HG03139 (cell line): ENCODE results near the gene ELF3.
"Not testable (repeated sequence)": the region's sequence is repeated elsewhere in the genome, so short reads cannot be mapped to it uniquely, and the experiment has no call there.

Experiments used
- ATAC-seq: cut with Tn5 transposase; IDR thresholded peaks from one replicate; pipeline ENCODE4 v1.9.1; 2021; ENCODE audit not compliant: unreplicated experiment

The ELF3 gene

DNA sequence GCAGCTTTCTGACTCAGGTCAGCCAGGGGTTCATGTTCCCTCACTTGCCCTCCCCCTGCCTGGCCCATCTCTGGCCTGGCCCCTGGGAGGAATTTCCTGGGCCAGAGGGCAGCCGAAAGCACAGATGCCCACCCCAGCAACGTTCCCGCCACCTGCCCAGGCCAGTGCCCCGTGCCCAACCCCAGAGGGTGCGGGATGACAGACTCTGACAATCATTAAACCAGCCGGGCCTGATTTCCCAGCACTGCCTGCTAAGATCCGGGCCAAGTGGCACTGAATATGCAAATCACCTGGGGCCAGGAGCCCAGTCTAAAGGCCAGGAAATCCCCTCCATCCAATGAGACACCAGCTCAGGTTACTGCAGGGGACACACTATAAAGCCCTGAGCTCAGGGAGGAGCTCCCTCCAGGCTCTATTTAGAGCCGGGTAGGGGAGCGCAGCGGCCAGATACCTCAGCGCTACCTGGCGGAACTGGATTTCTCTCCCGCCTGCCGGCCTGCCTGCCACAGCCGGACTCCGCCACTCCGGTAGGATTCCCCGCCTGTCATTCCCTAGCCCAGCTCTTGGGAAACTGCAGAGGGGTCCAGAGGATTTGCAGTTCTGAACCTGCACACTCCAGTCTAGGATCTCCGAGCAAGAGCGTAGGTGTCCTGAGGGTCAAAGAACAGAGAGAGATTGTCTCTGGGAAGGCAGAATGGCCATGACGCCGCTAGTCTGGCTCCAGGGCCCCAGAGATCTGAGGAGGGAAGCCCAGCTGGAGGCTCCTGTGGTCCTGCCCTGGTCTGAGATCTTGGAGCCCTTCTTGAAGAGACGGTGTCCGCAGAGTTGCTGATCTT is at the start of gene ELF3:
Gene ELF3, plus strand, starts transcription at position 408 of the 836 bp plus-strand sequence. CDS start 550 bp downstream, outside the sequence.
- peak; percentile 80 for ATAC-seq

DNA sequence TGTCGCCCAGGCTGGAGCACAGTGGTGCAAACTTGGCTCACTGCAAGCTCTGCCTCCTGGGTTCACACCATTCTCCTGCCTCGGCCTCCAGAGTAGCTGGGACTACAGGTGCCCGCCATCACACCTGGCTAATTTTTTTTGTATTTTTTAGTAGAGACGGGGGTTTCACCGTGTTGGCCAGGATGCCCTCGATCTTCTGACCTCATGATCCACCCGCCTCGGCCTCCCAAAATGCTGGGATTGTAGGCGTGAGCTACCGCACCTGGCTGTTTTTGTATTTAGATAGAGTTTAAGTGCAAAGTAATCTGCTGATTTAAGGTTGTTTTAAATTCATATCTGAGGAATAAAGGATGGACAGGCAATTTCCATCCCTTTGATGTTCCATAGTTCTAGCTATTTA is 48.0 kb upstream of the ELF3 start:
- ATAC-seq, result not testable (repeated sequence)

DNA sequence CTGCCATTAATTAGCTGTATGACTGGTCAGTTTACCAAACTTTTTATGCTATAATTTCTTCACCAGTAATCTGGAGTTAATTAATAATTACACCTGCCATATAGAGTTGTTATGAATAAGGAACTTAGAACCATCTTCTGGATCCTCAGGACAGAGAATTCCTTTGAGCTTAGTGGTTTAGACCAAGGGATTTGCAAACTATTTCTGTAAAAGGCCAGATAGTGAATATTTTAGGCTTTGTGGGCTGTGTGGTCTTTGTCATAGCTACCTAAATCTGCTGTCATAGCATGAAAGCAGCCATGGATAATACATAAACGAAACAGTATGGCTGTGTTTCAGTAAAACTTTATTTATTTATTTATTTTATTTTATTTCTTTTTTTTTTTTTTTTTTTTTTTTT is 46.1 kb upstream of the ELF3 start:
- no peak for ATAC-seq

DNA sequence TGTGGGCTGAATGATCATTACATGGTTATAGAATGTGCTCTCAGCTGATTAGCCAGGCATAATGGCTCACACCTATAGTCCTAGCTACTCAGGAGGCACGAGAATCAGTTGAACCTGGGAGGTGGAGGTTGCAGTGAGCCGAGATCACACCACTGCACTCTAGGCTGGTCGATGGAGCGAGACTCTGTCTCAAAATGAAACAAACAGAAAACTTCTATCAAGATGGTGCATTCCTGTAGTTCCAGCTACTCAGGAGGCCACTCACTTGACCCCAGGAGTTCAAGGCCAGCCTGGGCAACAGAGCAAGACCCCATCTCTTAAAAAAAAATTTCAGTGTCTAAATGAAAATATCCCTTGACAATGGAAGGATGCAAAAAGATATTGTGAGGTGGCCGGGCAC is 44.2 kb upstream of the ELF3 start:
- no peak for ATAC-seq

DNA sequence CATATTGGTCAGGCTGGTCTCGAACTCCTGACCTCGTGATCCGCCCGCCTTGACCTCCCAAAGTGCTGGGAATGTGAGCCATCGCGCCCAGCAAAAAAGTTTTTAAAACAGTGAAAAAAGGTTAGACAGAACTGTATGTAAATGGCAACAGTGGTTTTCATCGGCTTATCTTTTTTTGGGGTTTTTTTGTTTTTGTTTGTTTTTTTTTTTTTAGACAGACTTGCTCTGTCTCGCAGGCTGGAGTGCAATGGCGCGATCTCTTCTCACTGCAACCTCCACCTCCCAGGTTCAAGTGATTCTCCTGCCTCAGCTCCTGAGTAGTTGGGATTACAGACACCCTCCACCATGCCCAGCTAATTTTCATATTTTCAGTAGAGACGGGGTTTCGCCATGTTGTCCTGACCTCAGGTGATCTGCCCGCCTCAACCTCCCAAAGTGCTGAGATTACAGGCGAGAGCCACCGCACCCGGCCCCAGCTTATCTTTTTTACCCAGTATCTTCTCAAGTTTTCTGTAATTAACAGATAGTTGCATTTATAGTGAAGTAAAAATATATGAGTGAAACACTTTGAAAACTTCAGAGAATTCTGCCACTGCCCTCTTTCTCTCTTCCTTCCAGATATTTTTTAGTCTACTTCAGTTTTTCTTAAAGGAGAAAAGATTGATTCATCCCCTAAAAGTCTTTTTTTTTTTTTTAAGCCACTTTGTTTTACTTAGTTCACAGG is 42.0 kb upstream of the ELF3 start:
- no peak for ATAC-seq

DNA sequence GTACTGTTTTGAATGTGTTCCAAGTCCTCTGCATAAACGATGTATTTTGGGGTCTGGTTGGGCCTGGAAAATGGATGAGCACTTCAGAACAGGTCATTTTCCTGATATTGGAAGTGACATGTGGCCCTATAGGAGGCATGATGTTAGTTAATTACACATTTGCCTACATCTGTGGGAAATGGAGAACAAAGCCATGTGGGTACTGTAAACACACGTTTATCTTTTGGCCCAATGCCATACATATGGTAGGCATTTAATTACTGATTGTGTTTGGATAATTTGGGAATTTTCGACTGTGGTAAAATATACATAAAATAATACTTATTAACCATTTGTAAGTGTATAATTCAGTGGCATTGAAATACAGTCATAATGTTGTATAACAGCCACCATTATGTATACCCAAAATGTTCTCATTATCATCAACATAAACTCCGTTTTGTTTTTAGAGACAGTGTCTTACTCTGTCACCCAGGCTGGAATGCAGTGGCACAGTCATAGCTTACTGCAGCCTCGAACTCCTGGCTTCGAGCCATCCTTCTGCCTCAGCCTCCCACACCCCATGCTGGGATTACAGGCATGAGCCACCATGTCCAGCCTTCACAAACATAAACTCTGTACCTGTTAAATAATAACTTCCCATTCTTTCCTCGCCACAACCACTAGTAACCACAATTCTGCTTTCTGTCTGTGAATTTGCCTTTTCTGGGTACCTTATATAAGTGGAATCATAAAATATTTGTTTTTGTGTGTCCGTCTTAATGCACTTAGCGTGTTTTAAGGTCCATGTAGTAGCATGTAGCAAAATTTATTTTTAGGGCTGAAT is 39.8 kb upstream of the ELF3 start:
- no peak for ATAC-seq

DNA sequence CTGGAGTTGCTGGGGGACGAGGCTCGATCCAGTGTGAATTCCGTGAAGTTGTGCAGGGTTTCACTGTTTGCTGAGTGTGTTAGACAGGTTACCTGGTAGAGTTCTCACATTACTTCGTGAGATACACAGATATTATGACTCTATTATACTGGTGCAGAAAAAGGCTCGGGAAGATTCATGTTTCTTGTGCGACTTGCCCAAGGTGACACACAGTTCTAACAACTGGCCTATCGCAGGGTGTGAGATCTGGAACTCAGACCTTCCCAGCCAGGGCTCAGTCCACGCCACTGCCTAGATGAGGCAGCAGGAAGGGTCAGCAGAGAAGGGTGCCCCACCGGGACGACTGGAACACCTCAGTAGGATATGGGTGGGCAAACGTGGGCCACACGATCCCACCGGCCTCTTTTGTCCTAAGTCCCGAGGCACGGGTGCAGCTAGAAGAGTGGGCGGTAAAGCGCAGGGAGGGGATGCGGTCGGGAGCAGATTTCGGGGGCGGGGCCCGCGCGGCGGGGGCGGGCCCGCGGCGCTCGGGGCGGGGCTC is 28.2 kb upstream of the ELF3 start:
- ATAC-seq, result peak; percentile 81

DNA sequence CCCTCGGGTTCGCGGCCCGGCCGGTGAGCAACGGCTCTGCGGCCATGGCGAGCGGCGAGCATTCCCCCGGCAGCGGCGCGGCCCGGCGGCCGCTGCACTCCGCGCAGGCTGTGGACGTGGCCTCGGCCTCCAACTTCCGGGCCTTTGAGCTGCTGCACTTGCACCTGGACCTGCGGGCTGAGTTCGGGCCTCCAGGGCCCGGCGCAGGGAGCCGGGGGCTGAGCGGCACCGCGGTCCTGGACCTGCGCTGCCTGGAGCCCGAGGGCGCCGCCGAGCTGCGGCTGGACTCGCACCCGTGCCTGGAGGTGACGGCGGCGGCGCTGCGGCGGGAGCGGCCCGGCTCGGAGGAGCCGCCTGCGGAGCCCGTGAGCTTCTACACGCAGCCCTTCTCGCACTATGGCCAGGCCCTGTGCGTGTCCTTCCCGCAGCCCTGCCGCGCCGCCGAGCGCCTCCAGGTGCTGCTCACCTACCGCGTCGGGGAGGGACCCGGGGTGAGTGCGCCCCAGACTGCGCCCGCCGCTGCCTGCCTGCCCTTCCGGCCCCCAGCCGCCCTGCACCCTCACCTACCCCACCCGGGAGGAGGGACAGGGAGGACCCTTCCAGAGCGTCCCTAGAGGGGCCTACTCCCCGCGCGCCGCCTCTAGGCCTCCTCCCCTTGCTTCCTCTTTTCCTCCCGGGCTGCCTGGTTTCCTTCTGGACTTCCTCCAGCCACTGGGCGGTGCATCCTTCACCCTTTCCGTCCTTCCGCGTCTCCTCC is 27.6 kb upstream of the ELF3 start, which contains the start of gene RNPEP:
Gene RNPEP, plus strand, starts transcription at position 26 of the 757 bp plus-strand sequence. Its CDS starts 19 bp downstream, at position 45.
- peak; percentile 32 for ATAC-seq

DNA sequence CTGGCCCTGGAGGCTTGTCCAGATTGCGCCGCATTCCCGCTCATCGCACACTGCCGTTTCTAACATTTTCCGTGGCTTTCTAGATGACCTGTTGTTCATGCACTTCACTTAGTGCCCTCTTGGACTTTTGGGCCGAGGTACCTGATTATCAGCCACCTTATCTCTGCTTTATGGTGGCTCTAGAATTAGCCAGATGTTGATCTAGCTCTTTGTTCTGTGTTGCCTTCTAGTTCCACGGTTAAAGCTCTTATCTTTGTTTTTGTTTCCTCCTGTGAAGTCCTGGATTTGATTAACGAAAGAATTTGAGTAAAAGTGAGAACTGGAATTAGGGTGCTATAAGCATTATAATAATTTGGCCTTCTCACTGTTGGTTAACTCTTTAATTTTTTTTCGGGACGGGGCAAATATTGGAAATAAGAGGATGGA is 27.0 kb upstream of the ELF3 start:
- ATAC-seq, result no peak

DNA sequence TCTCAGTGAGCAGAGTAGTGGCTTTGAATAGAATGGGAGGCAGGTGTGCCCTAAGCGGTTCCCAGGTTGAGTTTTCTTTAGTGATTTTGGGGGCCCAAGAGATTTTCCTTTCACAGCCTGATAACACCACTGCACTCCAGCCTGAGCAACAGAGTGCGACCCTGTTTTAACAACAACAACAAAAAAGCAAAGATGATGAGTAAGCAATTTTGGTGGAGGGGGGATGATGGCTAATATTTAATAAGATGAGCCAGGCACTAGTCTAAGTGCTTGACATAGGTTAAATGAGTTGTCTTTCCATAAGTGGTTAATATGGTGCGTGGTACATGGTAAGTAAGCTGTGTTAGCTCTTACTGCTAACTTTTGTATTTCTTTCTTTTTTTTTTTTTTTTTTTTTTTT is 25.9 kb upstream of the ELF3 start:
- no peak for ATAC-seq

DNA sequence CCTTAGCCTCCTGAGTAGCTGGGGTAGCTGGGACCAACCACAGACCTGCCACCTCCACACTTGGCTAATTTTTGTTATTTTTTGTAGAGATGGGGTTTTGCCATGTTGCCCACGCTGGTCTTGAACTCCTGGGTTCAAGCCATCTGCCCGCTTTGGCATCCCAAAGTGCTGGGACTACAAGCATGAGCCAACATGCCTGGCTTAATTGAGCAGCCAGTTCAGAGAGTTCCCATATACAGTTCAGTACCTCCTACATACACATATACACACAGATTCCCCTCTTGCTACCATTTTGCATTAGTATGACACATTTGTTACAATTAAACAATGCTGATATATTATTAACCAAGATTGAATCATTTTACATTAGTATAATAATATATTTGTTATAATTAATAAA is 25.0 kb upstream of the ELF3 start:
- no peak for ATAC-seq

DNA sequence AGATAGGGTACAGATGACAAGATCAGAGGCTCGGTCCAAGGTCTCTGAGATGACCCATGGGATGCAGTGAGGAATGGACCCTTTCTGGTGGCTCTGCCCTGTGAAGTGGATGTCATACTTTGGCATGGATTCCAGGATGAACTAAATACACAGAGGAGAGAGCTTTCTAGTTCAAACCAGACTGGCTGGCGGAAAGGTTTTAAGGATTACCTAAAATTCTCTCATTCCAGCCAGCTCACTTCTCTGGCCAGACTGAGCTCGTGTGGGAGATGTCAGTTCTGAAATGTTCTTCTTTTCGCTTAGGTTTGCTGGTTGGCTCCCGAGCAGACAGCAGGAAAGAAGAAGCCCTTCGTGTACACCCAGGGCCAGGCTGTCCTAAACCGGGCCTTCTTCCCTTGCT is 21.8 kb upstream of the ELF3 start:
- ATAC-seq, result no peak

DNA sequence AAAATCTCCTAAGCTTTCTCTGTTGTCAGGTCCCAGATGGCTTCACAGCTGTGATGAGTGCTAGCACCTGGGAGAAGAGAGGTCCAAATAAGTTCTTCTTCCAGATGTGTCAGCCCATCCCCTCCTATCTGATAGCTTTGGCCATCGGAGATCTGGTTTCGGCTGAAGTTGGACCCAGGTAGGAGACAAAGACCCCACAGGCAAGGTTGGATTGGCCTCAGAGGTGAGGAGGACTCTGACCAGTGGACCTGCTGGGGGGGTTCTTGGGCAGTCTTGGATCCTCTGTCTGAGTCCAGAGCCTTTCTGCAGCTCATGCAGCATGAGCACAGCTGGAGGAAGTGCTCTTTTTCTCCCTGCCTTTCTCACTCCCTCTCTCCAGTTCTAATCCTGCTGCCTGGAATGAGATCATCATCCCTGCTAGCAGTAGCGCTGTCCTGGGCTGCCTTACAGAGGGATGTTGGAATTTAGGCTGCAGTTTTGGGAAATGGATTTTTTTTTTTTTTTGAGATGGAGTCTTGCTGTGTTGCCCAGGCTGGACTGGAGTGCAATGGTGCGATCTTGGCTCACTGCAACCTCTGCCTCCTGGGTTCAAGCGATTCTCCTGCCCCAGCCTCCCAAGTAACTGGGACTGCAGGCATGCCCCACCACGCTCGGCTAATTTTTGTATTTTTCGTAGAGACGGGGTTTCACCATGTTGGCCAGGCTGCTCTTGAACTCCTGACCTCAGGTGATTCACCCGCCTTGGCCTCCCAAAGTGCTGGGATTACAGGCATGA is 20.8 kb upstream of the ELF3 start:
- ATAC-seq, result no peak

DNA sequence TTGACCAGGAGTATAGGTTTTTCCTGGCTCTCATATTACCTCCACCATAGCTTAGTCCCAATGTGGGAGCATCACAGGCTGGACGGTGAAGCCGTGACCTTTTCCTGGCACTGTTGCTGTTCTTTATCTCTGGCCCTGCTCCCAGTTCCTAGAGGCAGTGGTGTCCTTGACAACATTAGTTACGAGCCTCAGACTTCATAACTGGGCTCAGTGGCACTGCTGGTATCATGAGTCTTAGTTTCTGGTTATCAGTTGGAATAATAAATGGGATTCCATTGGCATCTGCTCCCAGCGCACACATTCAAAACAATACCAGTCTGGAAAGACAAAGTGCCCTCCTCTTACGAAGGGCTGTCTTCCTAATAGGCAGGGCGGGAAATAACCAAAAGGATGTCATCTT is 20.0 kb upstream of the ELF3 start:
- ATAC-seq, result no peak

DNA sequence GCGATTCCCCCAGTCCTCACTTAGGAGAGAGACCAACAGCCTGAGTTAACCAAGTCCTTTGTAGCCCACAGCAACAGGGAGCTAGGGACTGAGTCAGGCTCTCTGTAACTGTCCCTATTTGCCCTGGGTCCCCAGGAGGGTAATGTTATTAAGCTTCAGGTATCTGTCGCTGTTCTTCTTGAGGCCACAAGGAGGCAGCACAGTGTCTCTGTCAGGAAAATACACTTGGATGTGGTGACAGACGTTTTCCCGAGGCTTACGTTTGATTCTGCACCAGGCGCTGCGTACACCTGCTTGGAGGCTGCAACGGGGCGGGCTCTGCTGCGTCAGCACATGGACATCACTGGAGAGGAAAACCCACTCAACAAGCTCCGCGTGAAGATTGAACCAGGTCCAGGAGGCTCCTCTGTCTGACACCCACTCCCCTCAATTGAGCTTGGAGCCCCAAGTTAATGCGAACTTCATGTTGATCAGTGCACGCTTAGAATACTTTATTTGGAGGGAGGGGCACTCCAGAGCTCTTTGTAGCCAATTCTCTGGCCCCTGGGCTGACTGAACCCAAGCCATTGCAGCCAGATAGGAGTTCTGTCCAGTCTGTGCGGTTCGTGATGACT is 10.7 kb upstream of the ELF3 start:
- no peak for ATAC-seq

DNA sequence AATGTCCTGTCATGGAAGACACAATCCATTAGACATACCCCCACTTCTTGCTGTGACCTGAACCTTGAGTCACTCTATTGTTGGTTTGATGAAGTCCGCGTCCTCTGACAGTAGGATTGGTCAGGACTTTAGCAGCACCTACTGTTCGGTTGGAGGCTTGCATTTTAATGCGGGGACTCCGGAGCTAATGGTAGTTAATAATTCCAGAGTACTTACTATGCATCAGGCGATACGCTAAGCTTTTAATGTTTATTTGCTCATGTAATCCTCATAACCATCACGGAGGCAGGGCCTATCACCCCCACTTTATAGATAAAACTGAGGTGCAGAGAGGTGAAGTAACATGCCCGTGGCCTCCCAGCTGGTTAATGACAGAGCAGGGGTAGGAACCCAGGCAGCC is 7.9 kb upstream of the ELF3 start:
- ATAC-seq, result no peak

DNA sequence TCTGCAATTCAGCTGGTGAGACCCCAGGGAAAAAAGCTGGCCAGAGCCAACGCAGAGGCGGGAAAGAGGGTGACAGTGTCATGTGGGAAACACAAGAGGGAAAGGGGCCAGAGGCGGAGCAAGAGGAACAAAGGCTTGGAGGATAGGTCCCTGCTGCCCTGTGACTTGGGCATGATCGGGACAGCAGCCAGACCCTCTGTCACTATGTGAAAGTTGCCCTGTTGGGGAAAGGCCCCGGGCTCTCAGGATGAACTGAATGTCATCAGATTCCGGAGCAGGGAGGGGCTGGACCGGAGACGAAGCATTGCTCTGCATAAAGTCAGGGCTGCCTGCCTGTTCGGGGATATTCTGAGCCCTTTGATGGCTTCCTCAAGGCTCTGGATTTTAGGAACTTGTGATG is 5.7 kb upstream of the ELF3 start:
- ATAC-seq, result no peak

DNA sequence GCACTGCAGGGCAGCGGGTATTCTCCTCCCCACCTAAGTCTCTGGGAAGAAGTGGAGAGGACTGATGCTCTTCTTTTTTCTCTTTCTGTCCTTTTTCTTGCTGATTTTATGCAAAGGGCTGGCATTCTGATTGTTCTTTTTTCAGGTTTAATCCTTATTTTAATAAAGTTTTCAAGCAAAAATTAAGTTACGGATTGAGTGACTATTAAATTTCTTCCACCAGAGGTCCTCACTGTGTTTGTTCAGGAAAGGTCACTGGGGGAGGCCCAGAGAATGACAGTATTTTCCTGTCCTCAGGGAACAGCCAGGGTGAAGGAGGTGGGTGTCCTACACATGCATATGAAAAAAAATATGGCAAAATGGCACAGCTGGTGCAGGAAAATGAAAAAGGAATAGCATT is 4.4 kb upstream of the ELF3 start:
- no peak for ATAC-seq

DNA sequence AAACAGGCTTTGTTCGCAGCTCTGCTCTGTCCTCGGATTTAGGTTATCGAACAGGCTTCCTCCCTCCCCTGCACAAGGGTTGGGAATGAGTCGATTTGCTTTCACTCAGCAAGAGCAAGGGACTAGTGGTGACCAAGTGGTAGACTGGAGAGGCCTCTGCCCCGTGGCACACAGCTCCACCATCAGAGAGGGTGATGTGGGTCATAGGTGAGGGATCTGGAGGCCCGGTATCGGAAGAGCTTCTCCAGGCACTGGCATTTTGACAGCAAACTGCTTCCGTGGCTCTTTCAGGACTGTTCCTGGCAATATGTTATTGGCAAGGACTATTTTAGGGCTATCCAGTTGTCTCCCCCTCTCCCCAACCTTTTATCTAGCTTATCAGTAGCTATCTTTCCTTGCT is 3.1 kb upstream of the ELF3 start:
- no peak for ATAC-seq
